Ishikawa (cell line): Measurements from ENCODE around the gene PRICKLE2.

Source experiments
- CEBPB ChIP-seq: IDR thresholded peaks from 2 replicates; pipeline ENCODE4 v1.6.1; 2012
- EP300 ChIP-seq: IDR thresholded peaks from 2 replicates; pipeline ENCODE4 v1.6.1; 2012; ENCODE audit warnings: borderline replicate concordance
- FOXM1 ChIP-seq: IDR thresholded peaks from 2 replicates; pipeline ENCODE4 v1.6.1; 2012; ENCODE audit warnings: low read depth, borderline replicate concordance
- MAX ChIP-seq: IDR thresholded peaks from 2 replicates; pipeline ENCODE4 v1.6.1; 2012
- RAD21 ChIP-seq: IDR thresholded peaks from 2 replicates; pipeline ENCODE4 v1.6.1; 2012; ENCODE audit warnings: low read depth
- REST ChIP-seq: IDR thresholded peaks from 2 replicates; pipeline ENCODE4 v1.6.1; 2012; ENCODE audit warnings: low read depth, mild to moderate bottlenecking
- TAF1 ChIP-seq: IDR thresholded peaks from 2 replicates; pipeline ENCODE4 v1.6.1; 2012; ENCODE audit warnings: low read depth, mild to moderate bottlenecking
- TEAD4 ChIP-seq: IDR thresholded peaks from 2 replicates; pipeline ENCODE4 v1.6.1; 2012
- YY1 ChIP-seq: IDR thresholded peaks from 2 replicates; pipeline ENCODE4 v1.6.1; 2012; ENCODE audit warnings: low read depth
- ZBTB7A ChIP-seq: IDR thresholded peaks from 2 replicates; pipeline ENCODE4 v1.6.1; 2012; ENCODE audit warnings: low read depth

GRCh38 chr3:64167351-64167750 is 57.9 kb downstream of the PRICKLE2 start:
- TF ChIP-seq EP300 (no peak), FOXM1 (no peak), CEBPB (no peak), MAX (no peak), YY1 (no peak), TAF1 (no peak), RAD21 (no peak), REST (no peak), TEAD4 (no peak), ZBTB7A (no peak)
